NB4 (cell line): ENCODE results near the gene CUX1.

ENCODE experiments used
- CTCF ChIP-seq: IDR thresholded peaks from one replicate; pipeline ENCODE4 v1.5.1; 2012; ENCODE audit warnings: low read depth, low read length
- POLR2A ChIP-seq: IDR thresholded peaks from 2 replicates; pipeline ENCODE4 v1.6.1; 2011; ENCODE audit warnings: mild to moderate bottlenecking; ENCODE audit not compliant: insufficient read length; ENCODE audit errors: extremely low read depth

GRCh38 chr7:102169651-102170392 lies 352.4 kb downstream of the CUX1 start:
- TF ChIP-seq CTCF (no peak), POLR2A (no peak)
